MCF 10A (cell line): ENCODE data around the gene ITGB3. TPM values are rescaled to one million over a fixed set of nuclear protein-coding genes. Genes with fewer than 3 reads are reported as not detected.
A peak's percentile ranks its signal among the peaks of the same experiment; 100 is the strongest.

Source experiments
- BruUV-seq: library from RNA; stranded (reverse); fragments of 400-500 nt; replicated peaks from 2 replicates; lab custom pipeline; 2021; lab: Mats Ljungman, UMichigan
- CTCF ChIA-PET: fragments of 300-600 bp; sonication (Branson Sonifier 250); formaldehyde crosslinking; extraction: SDS; loops from one replicate; lab custom pipeline; 2021; ENCODE audit warnings: antibody characterized with exemption, inconsistent platforms; lab: Yijun Ruan, JAX
- POLR2A ChIA-PET: fragments of 300-600, 350-650 bp; sonication (Branson Sonifier 250); formaldehyde crosslinking; extraction: SDS; loops from one replicate; lab custom pipeline; 2020; ENCODE audit warnings: antibody characterized with exemption, inconsistent platforms; lab: Yijun Ruan, JAX
- DNase-seq: peaks from one replicate; pipeline ENCODE4 v3.0.0-alpha.2; 2018; ENCODE audit not compliant: unreplicated experiment
- H3K27ac Mint-ChIP-seq: one replicate; pipeline ENCODE4 v1.8.0; 2022; ENCODE audit warnings: mild to moderate bottlenecking, low read depth, mixed read lengths; ENCODE audit not compliant: unreplicated experiment
- H3K27me3 Mint-ChIP-seq: one replicate; pipeline ENCODE4 v1.8.0; 2022; ENCODE audit warnings: mixed read lengths; ENCODE audit not compliant: insufficient read depth, unreplicated experiment
- H3K36me3 Mint-ChIP-seq: one replicate; pipeline ENCODE4 v1.8.0; 2022; ENCODE audit warnings: mild to moderate bottlenecking, moderate library complexity, mixed read lengths; ENCODE audit not compliant: insufficient read depth, unreplicated experiment
- H3K4me1 Mint-ChIP-seq: one replicate; pipeline ENCODE4 v1.8.0; 2022; ENCODE audit warnings: mixed read lengths; ENCODE audit not compliant: insufficient read depth, unreplicated experiment
- H3K4me3 Mint-ChIP-seq: one replicate; pipeline ENCODE4 v1.8.0; 2022; ENCODE audit warnings: mild to moderate bottlenecking, moderate library complexity, mixed read lengths; ENCODE audit not compliant: unreplicated experiment
- H3K9me3 Mint-ChIP-seq: one replicate; pipeline ENCODE4 v1.8.0; 2022; ENCODE audit warnings: mixed read lengths; ENCODE audit not compliant: unreplicated experiment
- intact Hi-C: fragments of 100-400 bp; cut with micrococcal nuclease; formaldehyde crosslinking; loops from 2 replicates; pipeline ENCODE4 v1.14.1; 2022
- total RNA-seq: library from RNA; stranded (reverse); gene quantifications from 2 replicates; pipeline ENCODE4 v1.2.3, GENCODE V29; 2022
- TF ChIP-seq, protein P1 (sequence below): fragments of 200-600 bp; IDR thresholded peaks from one replicate; pipeline ENCODE4 v1.8.0; 2022; ENCODE audit warnings: antibody characterized with exemption, mild to moderate bottlenecking; ENCODE audit not compliant: unreplicated experiment

The ITGB3 gene
- total RNA-seq, 1 experiment from 2014 or later: 1.1 TPM

DNA sequence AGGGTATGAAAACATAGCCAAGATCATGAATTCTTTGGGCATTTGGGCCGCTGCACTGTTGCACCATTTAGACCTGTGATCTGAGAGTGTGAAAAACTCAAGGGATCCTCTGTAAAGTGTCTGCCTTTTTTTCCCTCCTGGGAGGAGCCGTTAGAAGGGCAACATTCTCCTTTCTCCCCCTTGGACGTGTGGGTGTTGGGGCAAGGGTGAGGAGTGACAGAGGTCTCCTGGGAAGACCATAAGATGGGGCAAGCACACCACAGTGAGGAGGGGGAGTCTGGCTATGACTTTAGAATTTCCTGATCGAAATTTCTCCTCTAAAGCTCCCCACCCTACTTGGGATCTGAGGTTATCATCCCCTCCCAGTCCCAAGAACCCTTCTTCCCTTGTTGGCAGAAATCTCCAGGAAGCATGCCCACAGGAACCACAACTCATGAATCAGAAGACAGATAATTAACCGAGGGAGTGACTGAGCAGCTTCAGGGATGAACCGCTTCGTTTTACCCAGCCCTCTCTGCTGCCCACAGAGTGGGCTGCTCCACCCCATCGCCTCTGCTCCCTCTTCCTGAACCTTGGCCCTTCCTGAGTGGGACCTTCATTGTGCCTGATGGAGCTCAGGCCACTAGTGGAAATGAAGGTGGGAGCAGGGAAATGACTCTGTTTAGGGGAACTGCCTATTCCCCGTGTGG is 4.2 kb downstream of the ITGB3 start:
- H3K27ac Mint-ChIP-seq: no peak overlapping the region
- no peaks in the 10 kb centered on the region for H3K9me3 Mint-ChIP-seq
- no peak overlapping the region for H3K4me3 Mint-ChIP-seq
- CTCF ChIA-PET: interaction anchor here (0.6 kb wide), 1 partner anchor 997 kb away, joined by 3 read pairs; no protein-coding TSS in a partner anchor
- no peaks in the 10 kb centered on the region for H3K36me3 Mint-ChIP-seq
- no peaks in the 10 kb centered on the region for H3K27me3 Mint-ChIP-seq
- peaks cover 22% of the 10 kb centered on the region for H3K4me1 Mint-ChIP-seq
- POLR2A ChIA-PET: interaction anchor here (0.6 kb wide), 1 partner anchor 43 kb away, joined by 3 read pairs; no protein-coding TSS in a partner anchor
- intact Hi-C loops: no loop called here
- peak; percentile 74 for DNase-seq
- TF ChIP-seq, protein P1, sequence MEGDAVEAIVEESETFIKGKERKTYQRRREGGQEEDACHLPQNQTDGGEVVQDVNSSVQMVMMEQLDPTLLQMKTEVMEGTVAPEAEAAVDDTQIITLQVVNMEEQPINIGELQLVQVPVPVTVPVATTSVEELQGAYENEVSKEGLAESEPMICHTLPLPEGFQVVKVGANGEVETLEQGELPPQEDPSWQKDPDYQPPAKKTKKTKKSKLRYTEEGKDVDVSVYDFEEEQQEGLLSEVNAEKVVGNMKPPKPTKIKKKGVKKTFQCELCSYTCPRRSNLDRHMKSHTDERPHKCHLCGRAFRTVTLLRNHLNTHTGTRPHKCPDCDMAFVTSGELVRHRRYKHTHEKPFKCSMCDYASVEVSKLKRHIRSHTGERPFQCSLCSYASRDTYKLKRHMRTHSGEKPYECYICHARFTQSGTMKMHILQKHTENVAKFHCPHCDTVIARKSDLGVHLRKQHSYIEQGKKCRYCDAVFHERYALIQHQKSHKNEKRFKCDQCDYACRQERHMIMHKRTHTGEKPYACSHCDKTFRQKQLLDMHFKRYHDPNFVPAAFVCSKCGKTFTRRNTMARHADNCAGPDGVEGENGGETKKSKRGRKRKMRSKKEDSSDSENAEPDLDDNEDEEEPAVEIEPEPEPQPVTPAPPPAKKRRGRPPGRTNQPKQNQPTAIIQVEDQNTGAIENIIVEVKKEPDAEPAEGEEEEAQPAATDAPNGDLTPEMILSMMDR: no peak
- BruUV-seq: no TSS peak

DNA sequence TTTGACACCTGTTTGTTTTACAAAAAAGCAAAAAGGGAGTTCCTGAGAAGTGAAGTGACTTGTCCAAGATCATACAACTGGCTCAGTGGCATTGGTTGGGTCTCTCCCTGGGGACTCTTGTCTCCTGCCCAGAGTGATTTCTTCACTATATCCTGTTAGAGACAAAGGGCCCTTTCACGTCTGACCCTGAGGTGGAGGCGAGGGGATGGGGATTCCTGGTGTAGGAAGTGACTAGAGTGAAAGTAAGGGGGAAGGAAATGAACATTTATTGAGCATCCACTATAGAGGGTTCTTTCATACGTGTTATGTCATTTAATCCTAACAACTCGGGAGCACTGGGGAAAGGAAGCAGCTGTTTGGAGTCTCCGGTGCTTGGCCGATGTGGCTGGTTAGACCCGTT is 9.0 kb downstream of the ITGB3 start:
- ChIA-PET POLR2A (no interaction called here), CTCF (interaction anchor here (0.7 to 1.6 kb wide), 2 partner anchors 36 to 54 kb away, joined by 3 to 4 read pairs; no protein-coding TSS in a partner anchor)
- no peak overlapping the region for H3K4me3 Mint-ChIP-seq
- no peaks in the 10 kb centered on the region for H3K9me3 Mint-ChIP-seq
- H3K4me1 Mint-ChIP-seq: peaks cover 23% of the 10 kb centered on the region
- TF ChIP-seq, protein P1: no peak
- H3K27ac Mint-ChIP-seq: no peak overlapping the region
- intact Hi-C loops: no loop called here
- H3K36me3 Mint-ChIP-seq: no peaks in the 10 kb centered on the region
- DNase-seq: no peak
- BruUV-seq: no TSS peak
- no peaks in the 10 kb centered on the region for H3K27me3 Mint-ChIP-seq

DNA sequence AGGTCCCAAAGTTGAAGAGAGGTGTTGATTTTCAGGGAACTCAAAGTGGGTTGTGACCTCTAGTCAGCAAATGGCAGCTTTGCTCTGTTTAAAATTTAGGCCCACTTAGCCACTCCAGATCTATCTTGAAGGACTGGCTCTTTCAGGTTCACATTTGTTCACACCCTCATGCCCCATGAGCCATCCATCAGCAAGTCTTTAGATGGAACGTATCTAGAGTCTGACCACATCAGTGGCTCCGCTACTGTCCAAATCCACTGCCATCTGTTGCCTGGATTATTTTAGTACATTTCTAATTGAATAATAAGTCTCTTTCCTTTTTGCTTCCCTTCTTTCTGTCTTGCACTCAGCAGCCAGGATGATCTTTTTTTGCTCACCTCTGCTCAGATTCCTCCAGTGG is 10.5 kb downstream of the ITGB3 start:
- Mint-ChIP-seq H3K9me3 (peaks cover 2% of the 10 kb centered on the region), H3K4me3 (no peak overlapping the region), H3K36me3 (no peaks in the 10 kb centered on the region), H3K27ac (no peak overlapping the region), H3K27me3 (no peaks in the 10 kb centered on the region), H3K4me1 (peaks cover 15% of the 10 kb centered on the region)
- intact Hi-C loops: no loop called here
- CTCF ChIA-PET: interaction anchor here (0.6 to 1.5 kb wide), 2 partner anchors 15 to 52 kb away, joined by 3 to 4 read pairs; no protein-coding TSS in a partner anchor
- no TSS peak for BruUV-seq
- TF ChIP-seq, protein P1: no peak
- DNase-seq: no peak
- POLR2A ChIA-PET: interaction anchor here (0.7 kb wide), 1 partner anchor 24 kb away, joined by 3 read pairs; no protein-coding TSS in a partner anchor

DNA sequence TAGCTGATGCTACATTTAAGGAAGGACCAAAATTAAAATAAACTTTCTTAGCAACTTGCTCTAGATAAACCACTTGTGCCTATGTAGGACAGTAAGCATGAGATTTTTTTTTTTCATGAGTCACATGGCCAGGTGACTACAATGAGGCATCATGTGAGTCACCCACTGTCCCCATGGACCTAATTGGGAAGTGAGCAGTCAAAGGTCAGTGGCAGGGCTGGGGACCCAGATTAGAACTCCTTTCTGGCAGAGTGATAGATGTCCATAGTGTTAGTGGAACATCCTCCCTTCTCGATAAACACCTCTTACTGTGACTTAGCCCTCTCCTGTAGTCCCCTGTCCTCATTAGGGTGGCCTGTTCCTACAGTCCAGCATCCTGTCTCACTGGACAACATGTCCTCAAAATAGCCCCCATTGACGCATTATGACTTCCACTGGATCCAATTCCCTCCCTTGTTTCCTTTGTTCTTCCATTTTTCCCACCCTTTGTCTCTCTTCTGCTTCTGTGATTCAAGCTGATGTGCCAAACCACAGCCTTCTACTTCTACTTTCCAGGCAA is 12.4 kb downstream of the ITGB3 start:
- Mint-ChIP-seq H3K27me3 (no peaks in the 10 kb centered on the region), H3K4me3 (no peak overlapping the region), H3K27ac (no peak overlapping the region), H3K9me3 (peaks cover 6% of the 10 kb centered on the region), H3K36me3 (no peaks in the 10 kb centered on the region), H3K4me1 (peaks cover 15% of the 10 kb centered on the region)
- ChIA-PET POLR2A (no interaction called here), CTCF (no interaction called here)
- no TSS peak for BruUV-seq
- TF ChIP-seq, protein P1: no peak
- intact Hi-C loops: no loop called here
- peak; percentile 30 for DNase-seq
